ENCODE results near the gene B3GNT2. TPM values are rescaled to one million over a fixed set of nuclear protein-coding genes. Genes with fewer than 3 reads are reported as not detected.

The B3GNT2 gene
- total RNA-seq, 6 experiments from 2014 or later = 9.1 to 11.0 (median 9.9) TPM

GRCh38 chr2:62254424-62255266 is 58.7 kb downstream of the B3GNT2 start:
- no peaks in the 10 kb centered on the region for H3K27me3 ChIP-seq
- no peak overlapping the region for H3K27ac ChIP-seq
- WGBS (ENCODE audit: insufficient coverage, low coverage, low lambda C conversion rate, missing lambda C conversion rate) = 86% methylated on average over 1 of the region's 1 CpG
- H3K36me3 ChIP-seq = no peaks in the 10 kb centered on the region
- ATAC-seq (peak; percentile 50 to 95 (median 57)), DNase-seq (no peak)
- H3K4me3 ChIP-seq = no peak overlapping the region
- peaks cover 0 to 7% (median 0%) of the 10 kb centered on the region in 4 donors for H3K4me1 ChIP-seq
- H3K9me3 ChIP-seq = no peaks in the 10 kb centered on the region
- TF ChIP-seq CTCF (IDR thresholded peaks at IDR 0.05) (no peak), POLR2A (IDR thresholded peaks at IDR 0.05) (no peak)
- intact Hi-C loops (cut with DNase I) = no loop called here

DNA sequence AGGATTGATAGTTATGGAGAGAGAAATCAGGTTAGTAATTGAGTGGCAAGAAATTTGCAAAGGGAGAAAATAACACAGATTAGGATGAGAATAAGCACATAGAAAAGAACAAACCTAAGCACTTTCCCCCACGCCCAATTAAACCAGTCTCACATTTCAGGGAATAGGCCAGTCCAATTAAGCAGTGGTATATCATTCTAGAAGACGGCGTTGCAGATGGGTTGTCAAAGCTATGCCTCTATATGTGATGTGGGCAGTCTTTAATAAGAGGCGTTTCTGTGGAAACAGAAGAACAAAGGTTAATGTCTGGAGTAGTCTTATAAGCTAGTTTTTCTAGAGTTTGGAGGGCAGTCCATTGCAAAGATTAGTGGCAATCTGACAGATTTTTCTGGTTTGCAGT is 61.6 kb downstream of the B3GNT2 start:
- no peaks in the 10 kb centered on the region for H3K27me3 ChIP-seq
- DNase-seq (no peak), ATAC-seq (no peak)
- peaks cover 0 to 7% (median 0%) of the 10 kb centered on the region in 4 donors for H3K4me1 ChIP-seq
- H3K27ac ChIP-seq = no peak overlapping the region
- no peaks in the 10 kb centered on the region for H3K9me3 ChIP-seq
- H3K36me3 ChIP-seq = no peaks in the 10 kb centered on the region
- intact Hi-C loops (cut with DNase I) = no loop called here
- 87% methylated on average over 4 of the region's 4 CpGs for WGBS (ENCODE audit: insufficient coverage, low coverage, low lambda C conversion rate, missing lambda C conversion rate)
- TF ChIP-seq POLR2A (IDR thresholded peaks at IDR 0.05) (no peak), CTCF (IDR thresholded peaks at IDR 0.05) (no peak)
- H3K4me3 ChIP-seq = no peak overlapping the region

DNA sequence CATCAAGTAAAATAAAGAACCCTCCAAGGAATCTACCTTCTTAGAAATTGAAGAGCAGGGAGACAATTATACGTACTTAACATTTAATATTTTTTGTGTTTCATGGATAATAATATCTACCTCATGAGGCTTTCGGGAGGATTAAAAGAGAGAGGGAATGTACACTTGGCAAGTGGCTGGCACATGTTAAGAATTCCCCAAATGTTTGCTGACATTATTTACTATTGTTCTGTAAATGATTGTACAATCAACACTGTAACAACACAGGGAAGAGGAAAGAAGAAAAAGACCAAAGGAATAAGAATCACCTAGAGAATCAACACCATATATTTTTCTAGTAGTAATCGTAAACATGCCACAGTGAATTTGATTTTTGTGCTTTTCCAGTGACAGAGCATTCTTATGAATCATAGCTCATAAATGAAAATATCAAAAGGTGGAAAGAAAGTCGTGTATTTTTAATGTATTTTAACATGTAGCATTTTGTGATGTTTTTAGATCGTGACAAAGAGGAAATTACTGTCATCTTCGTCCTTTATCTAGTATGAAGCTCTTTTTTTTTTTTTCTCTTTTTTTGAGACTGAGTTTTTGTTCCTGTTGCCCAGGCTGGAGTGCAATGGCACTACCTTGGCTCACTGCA is 67.3 kb downstream of the B3GNT2 start:
- H3K4me1 ChIP-seq = no peaks in the 10 kb centered on the region
- TF ChIP-seq CTCF (IDR thresholded peaks at IDR 0.05) = no peak
- no peaks in the 10 kb centered on the region for H3K36me3 ChIP-seq
- 60% methylated on average over 6 of the region's 6 CpGs for WGBS (ENCODE audit: insufficient coverage, low coverage, low lambda C conversion rate, missing lambda C conversion rate)
- H3K27ac ChIP-seq = no peak overlapping the region
- H3K9me3 ChIP-seq = no peaks in the 10 kb centered on the region
- no peaks in the 10 kb centered on the region for H3K27me3 ChIP-seq
- no peak overlapping the region for H3K4me3 ChIP-seq
- DNase-seq (no peak), ATAC-seq (no peak)
- intact Hi-C loops (cut with DNase I) = no loop called here

- DNase-seq (no peak), ATAC-seq (no peak)
- Histone ChIP-seq H3K4me3 (no peak overlapping the region), H3K9me3 (no peaks in the 10 kb centered on the region), H3K36me3 (no peaks in the 10 kb centered on the region), H3K27me3 (no peaks in the 10 kb centered on the region), H3K27ac (no peak overlapping the region), H3K4me1 (no peaks in the 10 kb centered on the region)
- TF ChIP-seq CTCF (IDR thresholded peaks at IDR 0.05) (no peak), POLR2A (IDR thresholded peaks at IDR 0.05) (no peak)
- intact Hi-C loops (cut with DNase I) = no loop called here
- WGBS (ENCODE audit: insufficient coverage, low coverage, low lambda C conversion rate, missing lambda C conversion rate) = 83% methylated on average over 3 of the region's 3 CpGs
Observed at GRCh38 chr2:62264186-62264585, 68.3 kb downstream of the B3GNT2 start.
